Measurements from ENCODE around the gene APEH.

- TF ChIP-seq EZH2phosphoT487 (IDR thresholded peaks at IDR 0.05; ENCODE audit: borderline replicate concordance) (no peak), CEBPB (IDR thresholded peaks at IDR 0.05; ENCODE audit: low read depth) (no peak), RAD21 (IDR thresholded peaks at IDR 0.05; ENCODE audit: low read depth) (no peak), CTCF (IDR thresholded peaks at IDR 0.05 in 2 of 3, conservative IDR thresholded peaks at IDR 0.05 in 1 of 3; ENCODE audit: borderline replicate concordance in 1 of 3, insufficient read depth in 1 of 3, low read depth in 2 of 3, low read length in 2 of 3) (no peak), POLR2A (IDR thresholded peaks at IDR 0.05; ENCODE audit: borderline replicate concordance, extremely low read depth, insufficient read depth, insufficient read length) (no peak), JUND (IDR thresholded peaks at IDR 0.05) (no peak)
Observed at GRCh38 chr3:49705390-49705960, 31.3 kb downstream of the APEH start.

Measured in HCT116 (cell line).